Left renal cortex interstitium (tissue), 4 donors: Measurements from ENCODE around the gene TINAG. TPM values are rescaled to one million over a fixed set of nuclear protein-coding genes. Genes with fewer than 3 reads are reported as not detected.
A peak's percentile ranks its signal among the peaks of the same experiment; 100 is the strongest.

Experiments
- DNase-seq, 4 donors: peaks; one replicate each; pipeline ENCODE4 v3.0.0-alpha.2; 2013; ENCODE audit warnings: low read depth in 4 of 4, low spot score in 2 of 4, missing footprints in 1 of 4
- polyA plus RNA-seq, 4 donors: library from polyadenylated mRNA; unstranded; fragments of 120-200 nt; gene quantifications; one replicate each; pipeline ENCODE4 v1.2.1, GENCODE V29; 2013; ENCODE audit not compliant: insufficient read length in 4 of 4

TINAG gene
- 10 to 100 TPM; 20.5 to 34.8 (median 29.9) TPM for polyA plus RNA-seq

- DNase-seq = no peak
Observed at GRCh38 chr6:54308289-54308985, at the start of gene TINAG. Gene TINAG (plus strand): TSS chr6:54308441. CDS start chr6:54308551, 110 bp downstream.

GRCh38 chr6:54260025-54260424, 48.2 kb upstream of the TINAG start:
- DNase-seq = no peak

- no peak for DNase-seq
Observed at GRCh38 chr6:54262499-54262898, 45.7 kb upstream of the TINAG start.

- no peak for DNase-seq
Observed at GRCh38 chr6:54262971-54263370, 45.3 kb upstream of the TINAG start.

GRCh38 chr6:54264581-54265272, 43.5 kb upstream of the TINAG start:
- DNase-seq = no peak

- no peak for DNase-seq
Observed at GRCh38 chr6:54266400-54266923, 41.8 kb upstream of the TINAG start.

GRCh38 chr6:54267798-54268197, 40.4 kb upstream of the TINAG start:
- peak in 1 of 4 donors; percentile 27 for DNase-seq

GRCh38 chr6:54273214-54273820, 34.9 kb upstream of the TINAG start:
- no peak for DNase-seq

- DNase-seq = no peak
Observed at GRCh38 chr6:54274383-54274782, 33.9 kb upstream of the TINAG start.

- no peak for DNase-seq
Observed at GRCh38 chr6:54282186-54282585, 26.1 kb upstream of the TINAG start.

GRCh38 chr6:54284161-54284860, 23.9 kb upstream of the TINAG start:
- no peak for DNase-seq

- no peak for DNase-seq
Observed at GRCh38 chr6:54285595-54285994, 22.6 kb upstream of the TINAG start.

- no peak for DNase-seq
Observed at GRCh38 chr6:54286141-54286540, 22.1 kb upstream of the TINAG start.

- DNase-seq = no peak
Observed at GRCh38 chr6:54288474-54288873, 19.8 kb upstream of the TINAG start.

- DNase-seq = no peak
Observed at GRCh38 chr6:54289426-54289825, 18.8 kb upstream of the TINAG start.

- DNase-seq = no peak
Observed at GRCh38 chr6:54291146-54291545, 17.1 kb upstream of the TINAG start.

- DNase-seq = no peak
Observed at GRCh38 chr6:54291738-54292137, 16.5 kb upstream of the TINAG start.

GRCh38 chr6:54294965-54295532, 13.2 kb upstream of the TINAG start:
- no peak for DNase-seq

GRCh38 chr6:54299542-54300269, 8.5 kb upstream of the TINAG start:
- DNase-seq = no peak

GRCh38 chr6:54301770-54302169, 6.5 kb upstream of the TINAG start:
- no peak for DNase-seq
